Mucosa of stomach (tissue), 1 donor: ENCODE data around the gene SMC3.
"Not testable (repeated sequence)": the region's sequence is repeated elsewhere in the genome, so short reads cannot be mapped to it uniquely, and the experiment has no call there.

ENCODE experiments used
- H3K27me3 ChIP-seq: one replicate; pipeline ENCODE4 v1.7.0; 2013; ENCODE audit warnings: mild to moderate bottlenecking, low read length; ENCODE audit not compliant: control insufficient read depth, insufficient read depth
- H3K36me3 ChIP-seq: one replicate; pipeline ENCODE4 v1.7.0; 2013; ENCODE audit warnings: low read length; ENCODE audit not compliant: control insufficient read depth, insufficient read depth
- H3K4me1 ChIP-seq: one replicate; pipeline ENCODE4 v1.7.0; 2013; ENCODE audit warnings: mild to moderate bottlenecking, low read length; ENCODE audit not compliant: control insufficient read depth, insufficient read depth
- H3K4me3 ChIP-seq: one replicate; pipeline ENCODE4 v1.7.0; 2013; ENCODE audit warnings: low read length
- H3K9ac ChIP-seq: one replicate; pipeline ENCODE4 v1.7.0; 2013; ENCODE audit warnings: mild to moderate bottlenecking, low read length, moderate library complexity
- H3K9me3 ChIP-seq: one replicate; pipeline ENCODE4 v1.7.0; 2013; ENCODE audit warnings: mild to moderate bottlenecking, low read length, moderate library complexity; ENCODE audit not compliant: control insufficient read depth
- donor health status: Pancreatic carcinoma.

SMC3 gene

GRCh38 chr10:110530131-110530831 lies 37.2 kb upstream of the SMC3 start:
- H3K4me3 ChIP-seq, result no peak overlapping the region
- H3K27me3 ChIP-seq, result peaks cover 68% of the 10 kb centered on the region
- H3K9me3 ChIP-seq, result no peaks in the 10 kb centered on the region
- H3K4me1 ChIP-seq, result no peaks in the 10 kb centered on the region
- no peaks in the 10 kb centered on the region for H3K36me3 ChIP-seq
- H3K9ac ChIP-seq, result no peak overlapping the region

GRCh38 chr10:110531687-110532086 lies 35.8 kb upstream of the SMC3 start:
- Histone ChIP-seq H3K4me3 (no peak overlapping the region), H3K27me3 (peaks cover 67% of the 10 kb centered on the region), H3K36me3 (no peaks in the 10 kb centered on the region), H3K9ac (no peak overlapping the region), H3K9me3 (no peaks in the 10 kb centered on the region), H3K4me1 (no peaks in the 10 kb centered on the region)

- H3K4me3 ChIP-seq, H3K4me1 ChIP-seq, H3K9me3 ChIP-seq, H3K9ac ChIP-seq, H3K36me3 ChIP-seq: not testable (repeated sequence)
- H3K27me3 ChIP-seq, result peaks cover 61% of the 10 kb centered on the region
These were observed 34.9 kb upstream of the SMC3 start for GRCh38 chr10:110532628-110533027.

- Histone ChIP-seq H3K9ac (no peak overlapping the region), H3K4me3 (no peak overlapping the region), H3K27me3 (peaks cover 57% of the 10 kb centered on the region), H3K9me3 (no peaks in the 10 kb centered on the region), H3K4me1 (no peaks in the 10 kb centered on the region), H3K36me3 (no peaks in the 10 kb centered on the region)
These were observed 34.3 kb upstream of the SMC3 start for GRCh38 chr10:110533149-110533548.

GRCh38 chr10:110534571-110534970 lies 32.9 kb upstream of the SMC3 start:
- Histone ChIP-seq H3K4me3 (no peak overlapping the region), H3K9ac (no peak overlapping the region), H3K4me1 (no peaks in the 10 kb centered on the region), H3K36me3 (no peaks in the 10 kb centered on the region), H3K27me3 (peaks cover 50% of the 10 kb centered on the region), H3K9me3 (no peaks in the 10 kb centered on the region)

GRCh38 chr10:110535958-110536891 lies 31.3 kb upstream of the SMC3 start:
- Histone ChIP-seq H3K27me3 (peaks cover 49% of the 10 kb centered on the region), H3K4me1 (no peaks in the 10 kb centered on the region), H3K4me3 (no peak overlapping the region), H3K36me3 (no peaks in the 10 kb centered on the region), H3K9me3 (no peaks in the 10 kb centered on the region), H3K9ac (no peak overlapping the region)

GRCh38 chr10:110539091-110539490 lies 28.4 kb upstream of the SMC3 start:
- Histone ChIP-seq H3K9me3 (no peaks in the 10 kb centered on the region), H3K9ac (no peak overlapping the region), H3K4me1 (no peaks in the 10 kb centered on the region), H3K4me3 (no peak overlapping the region), H3K36me3 (no peaks in the 10 kb centered on the region), H3K27me3 (peaks cover 51% of the 10 kb centered on the region)

- Histone ChIP-seq H3K27me3 (peaks cover 43% of the 10 kb centered on the region), H3K9me3 (no peaks in the 10 kb centered on the region), H3K4me1 (no peaks in the 10 kb centered on the region), H3K4me3 (no peak overlapping the region), H3K9ac (no peak overlapping the region), H3K36me3 (no peaks in the 10 kb centered on the region)
These were observed 27.5 kb upstream of the SMC3 start for GRCh38 chr10:110540031-110540430.

- Histone ChIP-seq H3K36me3 (no peaks in the 10 kb centered on the region), H3K4me3 (no peak overlapping the region), H3K9ac (no peak overlapping the region), H3K27me3 (peaks cover 37% of the 10 kb centered on the region), H3K9me3 (no peaks in the 10 kb centered on the region), H3K4me1 (no peaks in the 10 kb centered on the region)
These were observed 22.4 kb upstream of the SMC3 start for GRCh38 chr10:110544958-110545537.

- H3K9me3 ChIP-seq, result no peaks in the 10 kb centered on the region
- no peaks in the 10 kb centered on the region for H3K36me3 ChIP-seq
- peaks cover 32% of the 10 kb centered on the region for H3K27me3 ChIP-seq
- no peaks in the 10 kb centered on the region for H3K4me1 ChIP-seq
- no peak overlapping the region for H3K9ac ChIP-seq
- H3K4me3 ChIP-seq, result no peak overlapping the region
These were observed 21.4 kb upstream of the SMC3 start for GRCh38 chr10:110546077-110546476.

GRCh38 chr10:110546499-110547110 lies 20.9 kb upstream of the SMC3 start:
- no peaks in the 10 kb centered on the region for H3K9me3 ChIP-seq
- peaks cover 32% of the 10 kb centered on the region for H3K27me3 ChIP-seq
- no peaks in the 10 kb centered on the region for H3K36me3 ChIP-seq
- H3K9ac ChIP-seq, result no peak overlapping the region
- no peak overlapping the region for H3K4me3 ChIP-seq
- H3K4me1 ChIP-seq, result no peaks in the 10 kb centered on the region
